Fibroblast of pulmonary artery (primary cell): ENCODE measurements around the gene TRMT44.

Experiments used
- DNase-seq: peaks from one replicate; pipeline ENCODE4 v3.0.0-alpha.2; 2010; ENCODE audit warnings: low read depth
- H3K4me3 ChIP-seq: replicated peaks from 2 replicates; pipeline ENCODE4 v1.5.1; 2011; ENCODE audit warnings: low read depth, mild to moderate bottlenecking, control low read depth, low read length, moderate library complexity
- TF ChIP-seq, protein P1 (sequence below): IDR thresholded peaks from 2 replicates; pipeline ENCODE4 v1.5.1; 2011; ENCODE audit warnings: mild to moderate bottlenecking, control low read depth, low read length, inconsistent platforms; ENCODE audit errors: missing control alignments

Gene TRMT44

GRCh38 chr4:8434251-8435073, 6.1 kb upstream of the TRMT44 start:
- DNase-seq: no peak
- H3K4me3 ChIP-seq: no peak overlapping the region
- TF ChIP-seq, protein P1, sequence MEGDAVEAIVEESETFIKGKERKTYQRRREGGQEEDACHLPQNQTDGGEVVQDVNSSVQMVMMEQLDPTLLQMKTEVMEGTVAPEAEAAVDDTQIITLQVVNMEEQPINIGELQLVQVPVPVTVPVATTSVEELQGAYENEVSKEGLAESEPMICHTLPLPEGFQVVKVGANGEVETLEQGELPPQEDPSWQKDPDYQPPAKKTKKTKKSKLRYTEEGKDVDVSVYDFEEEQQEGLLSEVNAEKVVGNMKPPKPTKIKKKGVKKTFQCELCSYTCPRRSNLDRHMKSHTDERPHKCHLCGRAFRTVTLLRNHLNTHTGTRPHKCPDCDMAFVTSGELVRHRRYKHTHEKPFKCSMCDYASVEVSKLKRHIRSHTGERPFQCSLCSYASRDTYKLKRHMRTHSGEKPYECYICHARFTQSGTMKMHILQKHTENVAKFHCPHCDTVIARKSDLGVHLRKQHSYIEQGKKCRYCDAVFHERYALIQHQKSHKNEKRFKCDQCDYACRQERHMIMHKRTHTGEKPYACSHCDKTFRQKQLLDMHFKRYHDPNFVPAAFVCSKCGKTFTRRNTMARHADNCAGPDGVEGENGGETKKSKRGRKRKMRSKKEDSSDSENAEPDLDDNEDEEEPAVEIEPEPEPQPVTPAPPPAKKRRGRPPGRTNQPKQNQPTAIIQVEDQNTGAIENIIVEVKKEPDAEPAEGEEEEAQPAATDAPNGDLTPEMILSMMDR: no peak

- TF ChIP-seq, protein P1: no peak
Measured at GRCh38 chr4:8435656-8436121, 4.9 kb upstream of the TRMT44 start.

GRCh38 chr4:8437281-8437680, 3.3 kb upstream of the TRMT44 start:
- peak overlapping the region; percentile 39 for H3K4me3 ChIP-seq
- TF ChIP-seq, protein P1: peak; percentile 29
- DNase-seq: peak; percentile 51

More at GRCh38 chr4:8435656-8436121, 4.9 kb upstream of the TRMT44 start:
- DNase-seq: peak; percentile 18
- peak overlapping the region; percentile 52 for H3K4me3 ChIP-seq

- DNase-seq: peak; percentile 16
- TF ChIP-seq, protein P1: no peak
- H3K4me3 ChIP-seq: peak overlapping the region; percentile 96
Measured at GRCh38 chr4:8438743-8439142, 1.8 kb upstream of the TRMT44 start.

DNA sequence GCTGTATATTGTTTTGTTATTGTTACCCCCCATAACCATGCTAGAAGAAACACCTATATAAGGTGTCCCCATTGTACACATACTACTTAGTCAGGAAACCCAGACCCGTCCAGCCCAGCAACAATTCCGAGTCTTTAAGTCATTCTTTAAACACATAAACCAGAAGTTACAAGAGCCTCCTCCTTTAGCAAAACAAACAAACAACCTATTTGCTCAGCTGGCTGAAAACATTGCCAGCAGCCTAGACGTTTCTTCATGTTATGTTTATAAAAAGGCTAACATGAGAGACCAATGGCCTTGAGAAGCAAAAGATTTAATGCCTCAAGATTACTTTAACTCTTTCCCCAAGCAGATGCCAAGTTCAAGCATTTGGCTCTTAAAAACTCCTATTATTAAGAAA, 1.4 kb upstream of the TRMT44 start:
- H3K4me3 ChIP-seq: peak overlapping the region; percentile 96
- TF ChIP-seq, protein P1: no peak
- DNase-seq: peak; percentile 17

- no peak for DNase-seq
- peak overlapping the region; percentile 96 for H3K4me3 ChIP-seq
- TF ChIP-seq, protein P1: no peak
Measured at GRCh38 chr4:8439914-8440491, 574 bp upstream of the TRMT44 start.
